Esophagus muscularis mucosa (tissue), 3 donors: ENCODE results near the gene CLCNKA.

ENCODE experiments used
- CTCF ChIP-seq, 3 experiments: fragments of 200-600 bp in 2 of 3; fragments of 450-650 bp in 1 of 3; sonication (generic) in 2 of 3; IDR thresholded peaks; one replicate each; pipeline ENCODE4 v1.5.1; 2017 to 2019; ENCODE audit warnings: antibody characterized with exemption in 3 of 3, mild to moderate bottlenecking in 2 of 3, moderate library complexity in 1 of 3
- POLR2A ChIP-seq: fragments of 450-650 bp; IDR thresholded peaks from one replicate; pipeline ENCODE4 v1.6.1; 2017; ENCODE audit warnings: antibody characterized with exemption, moderate library complexity, mild to moderate bottlenecking, low read depth

GRCh38 chr1:16072616-16073484 is 51.0 kb downstream of the CLCNKA start:
- TF ChIP-seq POLR2A (no peak), CTCF (IDR thresholded peaks at IDR 0.05) (no peak)
